NCI-H2107 treated with DMSO at 0.1 percent for 48 hours (cell line): ENCODE measurements around the gene CTBP1.
"Not testable (repeated sequence)": the region's sequence is repeated elsewhere in the genome, so short reads cannot be mapped to it uniquely, and the experiment has no call there.

Experiments used
- DNase-seq: peaks from one replicate; lab custom pipeline; 2025; ENCODE audit not compliant: unreplicated experiment; lab: John Stamatoyannopoulos, UW

The CTBP1 gene

GRCh38 chr4:1248245-1249147 lies at the start of gene CTBP1:
TSS of gene CTBP1 (minus strand) at chr4:1249130. CDS start at chr4:1241331, 7,799 bp downstream.
- peak; percentile 5 for DNase-seq

DNA sequence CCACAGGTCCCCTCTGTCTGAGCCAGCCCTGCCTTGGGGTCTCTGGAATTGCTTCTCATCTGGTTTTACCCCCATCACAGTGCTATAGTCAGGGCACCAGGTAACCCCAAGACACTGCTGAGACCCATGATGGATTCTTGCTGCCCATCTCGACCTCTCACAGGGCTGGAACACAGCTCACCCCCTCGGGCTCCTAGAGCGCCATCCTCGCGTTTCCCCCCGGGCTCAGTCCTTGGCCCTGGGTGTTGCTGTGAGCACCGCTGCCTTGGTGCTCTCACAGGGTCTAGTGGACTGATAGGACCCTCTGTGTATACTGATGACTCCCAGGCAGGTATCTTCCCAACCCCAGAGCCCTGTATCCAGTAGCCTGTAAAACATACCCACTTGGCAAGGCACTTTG lies 49.5 kb upstream of the CTBP1 start:
- no peak for DNase-seq

GRCh38 chr4:1297456-1298325 lies 48.8 kb upstream of the CTBP1 start:
- no peak for DNase-seq

- DNase-seq = no peak
Measured at GRCh38 chr4:1297023-1297395, 48.1 kb upstream of the CTBP1 start.

DNA sequence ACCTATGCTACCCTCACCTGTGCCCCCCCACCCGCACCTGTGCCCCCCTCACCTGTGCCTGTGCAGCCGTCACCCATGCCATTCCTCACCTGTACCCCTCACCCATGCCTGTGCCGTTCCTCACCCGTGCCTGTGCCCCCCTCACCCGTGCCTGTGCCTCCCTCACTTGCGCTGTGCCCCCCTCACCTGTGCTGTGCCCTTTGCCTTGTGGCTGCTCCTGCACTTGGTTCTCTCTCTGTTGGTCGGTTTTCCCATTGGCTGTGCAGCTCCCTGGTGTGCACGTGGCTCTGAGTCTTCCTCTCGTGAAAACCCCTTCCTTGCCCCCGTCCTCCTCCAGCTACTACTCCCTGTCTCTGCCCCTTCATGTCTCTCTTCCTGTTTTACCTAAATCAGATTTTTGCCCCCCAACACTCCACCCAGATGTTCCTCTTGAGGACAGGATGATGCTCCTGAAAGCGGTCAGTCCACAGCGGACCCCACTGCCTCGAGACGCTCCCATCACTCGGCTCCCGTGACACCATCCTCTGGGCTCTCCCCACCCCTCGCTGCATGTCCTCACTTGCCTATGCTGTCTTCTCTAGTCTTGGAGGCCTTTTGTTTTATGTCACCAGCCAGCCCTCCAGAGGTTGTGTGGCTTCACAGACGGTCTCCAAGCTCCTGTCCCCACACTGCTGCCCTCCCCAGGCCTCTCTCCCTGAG lies 47.5 kb upstream of the CTBP1 start:
- DNase-seq = no peak

- DNase-seq = no peak
Measured at GRCh38 chr4:1295405-1296055, 46.6 kb upstream of the CTBP1 start.

DNA sequence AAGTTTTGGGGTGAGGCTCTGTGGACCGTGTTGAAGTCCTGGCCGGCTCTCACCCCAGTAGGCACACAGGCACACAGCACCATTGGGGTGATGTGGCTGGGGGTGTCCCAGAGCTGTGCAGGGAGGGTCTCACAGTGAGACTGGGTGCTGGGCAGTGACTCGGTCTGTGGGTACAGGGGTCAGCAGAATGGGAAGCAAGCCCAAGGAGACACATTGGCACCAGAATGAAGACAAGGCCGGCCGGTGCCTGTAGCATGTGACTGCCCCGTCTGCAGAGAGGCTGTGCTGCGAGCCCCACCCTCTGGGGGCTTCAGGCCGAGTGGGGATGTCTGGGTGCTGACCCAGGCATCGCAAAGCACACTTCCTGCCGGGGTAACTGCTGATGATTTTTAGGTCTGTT lies 46.0 kb upstream of the CTBP1 start:
- no peak for DNase-seq

DNA sequence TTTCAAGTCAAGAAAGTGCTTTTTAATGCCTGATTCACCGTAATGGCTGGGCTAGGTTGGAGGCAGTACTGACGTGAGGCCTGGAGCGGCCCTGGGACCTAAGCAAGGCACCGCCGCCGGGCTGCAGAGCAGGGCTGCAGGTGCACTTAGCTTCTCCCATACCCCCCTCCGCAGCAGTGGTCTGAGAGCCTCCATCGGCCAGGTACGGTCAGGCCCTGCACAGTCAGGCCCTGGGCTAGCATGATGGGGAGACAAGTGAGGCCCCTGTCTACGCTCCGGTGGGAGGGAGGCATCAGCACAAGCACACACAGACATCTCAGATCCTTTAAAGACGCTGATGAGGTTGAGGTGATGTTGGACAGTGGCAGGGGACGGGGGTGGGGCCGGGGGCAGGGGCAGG lies 45.5 kb upstream of the CTBP1 start:
- DNase-seq = no peak

DNA sequence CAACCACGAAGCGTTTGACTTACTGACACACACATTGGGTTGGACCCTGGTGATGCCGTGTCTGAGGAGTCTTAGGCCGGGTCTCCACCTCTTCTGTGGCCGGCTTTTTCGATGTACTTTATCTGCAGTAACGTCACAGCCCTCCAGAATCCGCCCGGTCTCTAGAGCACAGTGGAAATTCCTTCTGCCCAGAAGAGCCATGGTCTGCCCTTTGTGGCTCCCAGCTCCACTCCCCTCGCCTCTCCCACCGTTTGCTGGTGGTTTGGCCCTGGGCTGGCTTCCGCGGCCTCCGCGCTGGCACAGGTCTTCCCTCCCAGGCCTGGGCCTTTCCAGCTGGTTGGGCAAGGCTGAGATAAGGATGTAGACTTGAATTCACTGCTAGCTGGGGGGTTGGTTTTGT lies 45.1 kb upstream of the CTBP1 start:
- no peak for DNase-seq

DNA sequence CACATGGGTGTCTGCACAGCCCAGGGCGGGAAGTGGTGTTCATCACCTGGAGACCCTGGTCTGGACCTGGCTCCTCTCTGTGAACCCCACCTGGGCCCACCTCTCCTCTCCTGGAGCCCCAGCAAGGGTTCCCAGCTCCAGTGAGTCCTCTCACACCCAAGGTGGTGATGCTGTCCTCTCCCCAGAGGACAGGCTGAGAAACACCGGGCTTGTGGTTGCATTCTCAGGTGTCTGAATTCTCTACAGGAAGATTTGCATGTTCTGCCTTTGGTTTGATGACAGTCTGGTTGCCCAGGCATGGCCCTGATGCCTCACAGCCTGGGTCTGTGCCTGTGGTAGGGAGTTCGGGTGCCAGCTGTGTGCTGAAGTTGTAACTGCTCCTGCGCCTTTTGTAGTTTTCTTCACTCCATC lies 44.6 kb upstream of the CTBP1 start:
- DNase-seq = no peak

GRCh38 chr4:1292703-1293011 lies 43.7 kb upstream of the CTBP1 start:
- DNase-seq = not testable (repeated sequence)

DNA sequence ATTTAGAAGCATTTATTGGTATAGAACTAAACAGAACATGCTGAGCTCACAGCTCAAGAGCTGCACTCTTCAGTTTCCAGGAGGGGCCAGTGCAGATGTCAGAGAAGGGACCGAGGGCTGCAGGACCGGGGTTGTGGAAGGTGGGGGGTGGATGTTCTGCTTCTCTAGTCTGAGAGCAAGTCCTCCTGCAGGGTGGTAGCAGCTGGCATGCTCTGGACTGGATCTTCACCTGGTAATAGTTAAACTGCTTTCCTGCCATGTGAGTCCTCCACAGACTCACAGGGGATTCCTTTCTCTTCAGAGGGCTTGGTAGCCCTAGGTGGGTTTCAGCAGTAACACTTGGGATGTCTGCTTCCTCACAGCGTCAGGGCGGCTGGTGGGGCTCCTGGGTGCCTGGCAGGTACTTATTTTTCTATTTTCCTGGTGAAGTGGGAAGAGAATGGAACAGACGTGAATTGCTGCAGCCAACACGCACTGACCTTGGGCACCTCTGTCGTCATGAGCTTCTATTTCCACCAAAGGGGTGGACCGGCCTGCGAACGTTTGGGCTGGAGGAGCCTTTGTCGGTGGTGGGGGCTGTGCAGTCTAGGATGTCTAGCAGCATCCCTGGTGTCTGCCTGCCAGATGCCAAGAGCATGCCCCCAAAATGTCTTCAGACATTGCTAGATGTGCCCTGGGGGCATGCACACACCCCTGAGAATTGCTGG lies 43.2 kb upstream of the CTBP1 start:
- DNase-seq = no peak

DNA sequence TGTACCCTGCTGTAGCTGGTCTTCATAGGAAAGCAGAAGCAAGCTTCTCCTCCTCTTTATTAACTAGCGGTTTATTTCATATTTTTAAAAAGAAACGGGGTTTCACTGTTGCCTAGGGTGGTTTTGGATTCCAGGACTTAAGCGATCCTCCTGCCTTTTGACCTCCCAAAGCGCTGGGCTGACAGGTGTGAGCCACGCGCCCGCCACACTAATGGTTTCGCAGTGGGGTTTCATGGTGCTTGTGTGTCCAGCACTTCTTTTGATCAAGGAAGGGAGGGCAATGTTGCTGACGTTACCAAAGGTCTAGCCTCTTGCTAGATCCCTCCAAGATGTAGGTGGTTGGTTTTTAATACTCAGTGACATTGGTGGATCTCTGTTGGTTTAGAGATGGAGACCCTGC lies 42.2 kb upstream of the CTBP1 start:
- DNase-seq = no peak

GRCh38 chr4:1290165-1290977 lies 41.4 kb upstream of the CTBP1 start:
- no peak for DNase-seq

GRCh38 chr4:1289207-1290164 lies 40.6 kb upstream of the CTBP1 start, which contains the start of gene MAEA:
TSS of gene MAEA (plus strand) at chr4:1289891. CDS start at chr4:1289914, 23 bp downstream.
- DNase-seq = peak; percentile 73

DNA sequence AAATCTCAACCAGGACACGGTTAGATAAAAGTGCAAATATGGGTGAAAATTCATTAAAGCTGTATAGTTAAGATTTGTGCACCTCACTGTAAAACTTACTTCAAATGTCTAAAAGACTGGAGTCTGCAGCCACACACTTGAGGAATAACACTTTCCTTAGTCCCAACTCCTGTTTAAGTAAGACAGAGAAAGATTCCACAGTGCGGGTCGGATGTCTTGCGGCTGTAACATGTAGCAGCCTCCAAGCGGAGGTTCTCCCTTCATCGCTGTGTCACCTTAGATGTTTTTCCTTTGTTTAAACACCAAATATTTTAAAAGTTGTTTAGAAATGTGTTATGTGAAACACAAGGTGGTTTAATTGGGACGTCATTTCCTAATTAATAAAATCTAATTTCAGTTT lies 39.9 kb upstream of the CTBP1 start:
- DNase-seq = no peak

- no peak for DNase-seq
Measured at GRCh38 chr4:1285790-1286553, 37.0 kb upstream of the CTBP1 start.
